IPS-NIHi11 (cell line): ENCODE results near the gene OAT.

ENCODE experiments used
- DNase-seq: peaks from one replicate; pipeline ENCODE4 v3.0.0; 2012; ENCODE audit warnings: mixed read lengths, low spot score

Gene OAT

DNA sequence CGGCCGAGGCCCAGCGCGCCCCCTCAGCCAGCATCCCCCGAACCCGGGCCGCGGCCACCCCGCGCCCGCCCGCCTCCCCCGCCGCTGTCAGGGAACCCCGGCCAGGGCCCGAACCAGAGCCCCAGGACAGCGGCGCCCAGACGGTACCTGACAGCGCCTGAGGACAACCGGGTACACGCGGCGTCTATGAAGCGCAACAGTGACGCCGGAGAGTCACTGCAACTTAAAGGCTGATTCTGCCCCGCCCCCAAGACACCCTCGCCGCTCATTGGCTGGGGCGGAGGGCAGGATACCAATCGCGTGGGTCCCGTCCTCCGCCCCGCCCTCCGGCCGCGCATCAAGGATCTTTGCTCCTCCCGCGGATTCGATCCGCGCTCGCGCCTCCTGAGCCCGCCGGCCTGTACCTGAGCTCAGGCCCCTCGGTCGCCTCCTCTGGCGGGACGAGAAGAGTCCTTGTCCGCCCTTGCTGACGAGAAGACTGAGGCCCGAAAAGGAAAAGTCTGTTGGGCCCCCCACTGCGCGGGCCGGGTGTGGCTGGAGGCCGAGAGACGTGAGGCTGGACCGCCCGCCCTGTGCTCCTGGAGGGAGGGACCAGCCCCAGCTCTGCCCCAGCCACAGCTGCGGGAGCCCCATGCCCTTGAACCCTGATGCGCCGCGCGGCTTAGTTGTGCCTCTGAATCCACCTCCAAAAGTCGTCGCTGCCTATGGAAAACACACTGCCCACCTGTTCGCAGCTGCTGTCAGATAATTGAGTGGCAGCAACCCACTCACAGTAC lies at the start of gene OAT:
Gene OAT (minus strand): TSS at position 198 of the 776 bp plus-strand sequence. CDS start 6,752 bp downstream, outside the sequence.
- DNase-seq = peak; percentile 99

DNA sequence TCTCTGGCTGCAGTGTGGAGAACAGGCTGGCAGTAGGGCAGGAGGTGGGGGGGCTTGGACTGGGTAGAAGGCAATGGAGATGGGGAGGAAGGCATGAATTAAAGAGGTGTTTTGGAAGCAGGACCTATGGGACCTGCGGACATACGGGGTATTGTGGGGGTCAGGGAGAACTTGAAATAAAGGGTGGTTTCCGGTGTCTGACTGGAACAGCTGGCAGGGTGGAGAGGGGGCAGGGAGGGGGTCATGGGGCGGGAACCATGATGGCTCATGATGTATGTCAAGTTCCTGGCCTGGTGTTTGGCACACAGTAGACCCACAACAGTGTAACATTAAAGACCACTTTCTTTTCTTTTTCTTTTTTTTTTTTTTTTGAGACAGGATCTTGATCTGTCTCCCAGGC lies 48.4 kb upstream of the OAT start:
- DNase-seq = no peak

- no peak for DNase-seq
Observed at GRCh38 chr10:124465777-124466488, 47.2 kb upstream of the OAT start.

DNA sequence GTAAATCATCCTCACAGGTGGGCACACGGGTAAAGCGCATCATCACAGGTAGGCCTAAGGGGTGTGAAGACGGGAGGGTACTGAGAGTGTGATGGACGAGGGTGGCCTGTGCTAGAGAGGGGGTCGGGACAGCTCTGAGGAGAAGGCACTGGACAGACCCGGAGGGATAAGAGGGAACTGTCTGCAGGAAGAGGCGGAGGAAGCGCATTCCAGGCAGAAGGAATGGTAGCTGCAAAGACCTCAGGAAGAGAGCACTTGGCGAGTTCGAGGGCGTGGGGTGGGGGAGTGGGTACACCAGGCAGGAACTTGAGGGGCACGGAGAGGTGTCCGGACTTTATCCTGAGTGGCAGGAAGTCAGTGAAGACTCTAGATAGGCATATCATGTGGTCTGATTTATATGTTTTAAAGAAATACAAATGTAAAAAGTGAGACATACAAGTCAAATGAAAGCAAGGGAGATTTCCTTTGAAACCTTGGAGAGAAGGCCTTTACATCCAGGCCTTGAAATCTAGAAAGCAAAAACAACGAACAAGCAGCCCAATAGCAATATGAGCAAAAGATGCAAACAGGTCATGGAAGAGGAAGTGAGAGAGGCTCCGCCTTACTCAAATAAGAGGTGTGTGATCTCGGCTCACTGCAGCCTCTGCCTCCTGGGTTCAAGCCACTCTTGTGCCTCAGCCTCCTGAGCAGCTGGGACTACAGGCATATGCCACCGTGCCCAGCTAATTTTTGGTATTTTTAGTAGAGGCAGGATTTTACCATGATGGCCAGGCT lies 46.5 kb upstream of the OAT start:
- DNase-seq = no peak

DNA sequence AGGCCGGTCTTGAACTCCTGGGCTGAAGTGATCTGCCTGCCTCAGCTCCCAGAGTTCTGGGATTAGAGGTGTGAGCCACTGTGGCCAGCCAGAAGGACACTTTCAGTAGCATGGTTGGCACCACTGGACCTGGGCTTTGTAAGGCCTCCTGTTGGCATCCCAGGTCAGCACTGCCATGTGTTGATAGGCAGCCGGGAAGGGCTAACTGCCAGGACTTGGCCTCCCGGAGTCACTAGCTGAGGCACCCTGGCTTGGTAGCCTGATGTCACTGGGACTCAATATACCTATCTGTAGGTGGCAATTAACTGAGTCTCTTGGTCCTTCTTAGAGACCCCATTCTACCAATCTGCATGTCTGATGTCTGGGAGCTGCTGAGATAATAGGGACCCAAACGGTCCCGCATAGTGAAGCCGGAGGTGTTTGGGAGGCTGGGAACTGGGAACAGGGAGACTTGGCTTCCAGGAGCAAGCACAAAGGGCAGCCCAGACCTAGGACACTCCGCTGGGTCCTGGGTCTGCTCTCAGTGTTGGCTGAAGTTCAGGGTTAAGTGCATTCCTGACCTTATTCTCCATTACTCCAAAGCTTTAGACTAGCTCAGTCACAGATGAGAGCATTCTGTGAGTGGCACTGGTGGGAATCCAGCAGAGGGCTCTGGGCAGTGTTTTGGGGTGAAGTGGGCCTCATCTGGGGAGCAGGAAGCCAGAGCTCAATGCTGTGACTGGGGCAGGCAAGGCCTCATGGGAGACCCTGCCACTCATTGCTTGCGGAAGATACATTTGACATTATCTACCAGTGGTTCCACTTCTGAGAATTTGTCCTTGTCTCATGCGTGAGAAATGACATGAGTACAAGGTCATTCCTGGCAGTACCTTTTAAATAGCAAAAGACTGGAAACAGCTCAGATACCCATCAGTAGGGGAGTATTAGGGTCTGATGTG lies 45.6 kb upstream of the OAT start:
- no peak for DNase-seq

- no peak for DNase-seq
Observed at GRCh38 chr10:124462348-124462695, 43.6 kb upstream of the OAT start.

- peak; percentile 93 for DNase-seq
Observed at GRCh38 chr10:124461642-124462347, 43.1 kb upstream of the OAT start, which contains the start of gene LHPP. TSS of gene LHPP (plus strand) at chr10:124461823. CDS start at chr10:124461863, 40 bp downstream.

GRCh38 chr10:124460144-124460543 lies 41.4 kb upstream of the OAT start:
- DNase-seq = no peak

GRCh38 chr10:124459395-124459794 lies 40.7 kb upstream of the OAT start:
- no peak for DNase-seq

GRCh38 chr10:124458889-124459288 lies 40.2 kb upstream of the OAT start:
- no peak for DNase-seq

GRCh38 chr10:124458473-124458872 lies 39.8 kb upstream of the OAT start:
- no peak for DNase-seq

DNA sequence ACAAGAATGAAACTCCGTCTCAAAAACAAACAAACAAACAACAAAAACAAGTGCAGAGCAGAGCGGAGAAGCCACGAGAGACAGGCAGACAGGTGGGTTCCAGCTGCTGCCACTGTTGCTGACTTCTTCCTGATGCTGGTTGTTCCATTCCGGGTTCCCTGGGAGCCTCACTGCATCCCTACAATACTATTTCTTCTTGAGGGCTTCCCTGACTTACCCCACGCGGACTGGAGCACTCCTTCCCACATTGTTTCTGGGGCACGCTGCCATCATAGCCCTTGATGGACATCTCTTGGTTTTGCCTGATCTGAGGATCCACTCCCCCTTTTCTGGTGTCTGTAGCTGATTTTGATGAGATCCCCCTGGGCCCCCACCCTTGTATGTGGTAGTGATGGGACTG lies 36.7 kb upstream of the OAT start:
- DNase-seq = no peak

GRCh38 chr10:124453960-124454610 lies 35.4 kb upstream of the OAT start:
- no peak for DNase-seq

DNA sequence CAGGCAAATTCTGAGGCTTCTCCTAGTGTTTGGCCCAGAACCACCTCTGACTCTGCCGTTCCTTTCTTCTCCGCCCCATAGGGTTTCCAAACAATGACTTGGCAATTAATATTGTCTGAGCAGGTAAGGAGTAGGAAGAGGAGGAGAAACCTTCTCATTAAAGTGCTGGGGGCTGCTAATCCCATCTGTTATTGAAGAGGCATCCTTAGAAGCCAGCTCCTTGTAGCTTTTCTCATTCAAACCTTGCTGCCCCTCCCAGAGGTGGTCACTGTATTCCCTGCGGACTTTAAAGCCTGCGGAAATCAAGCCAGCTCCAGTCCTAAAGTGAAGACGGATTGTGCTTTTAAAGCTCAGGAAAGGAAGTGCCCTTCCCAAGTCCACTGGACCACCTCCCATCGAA lies 32.6 kb upstream of the OAT start:
- no peak for DNase-seq

DNA sequence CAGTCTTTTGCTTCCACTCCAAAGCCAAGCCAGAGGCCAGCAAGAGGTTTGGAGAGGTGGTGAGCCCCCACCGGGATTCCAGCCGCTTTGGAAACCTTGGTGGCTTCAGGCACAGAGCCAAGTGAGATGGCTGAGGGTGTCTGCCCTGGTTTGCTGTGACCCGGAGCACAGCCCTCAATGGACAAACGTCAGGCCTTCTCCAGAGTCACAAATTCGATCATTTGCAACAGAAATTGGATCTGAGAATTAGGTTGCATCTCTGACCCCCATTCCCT lies 32.0 kb upstream of the OAT start:
- no peak for DNase-seq

DNA sequence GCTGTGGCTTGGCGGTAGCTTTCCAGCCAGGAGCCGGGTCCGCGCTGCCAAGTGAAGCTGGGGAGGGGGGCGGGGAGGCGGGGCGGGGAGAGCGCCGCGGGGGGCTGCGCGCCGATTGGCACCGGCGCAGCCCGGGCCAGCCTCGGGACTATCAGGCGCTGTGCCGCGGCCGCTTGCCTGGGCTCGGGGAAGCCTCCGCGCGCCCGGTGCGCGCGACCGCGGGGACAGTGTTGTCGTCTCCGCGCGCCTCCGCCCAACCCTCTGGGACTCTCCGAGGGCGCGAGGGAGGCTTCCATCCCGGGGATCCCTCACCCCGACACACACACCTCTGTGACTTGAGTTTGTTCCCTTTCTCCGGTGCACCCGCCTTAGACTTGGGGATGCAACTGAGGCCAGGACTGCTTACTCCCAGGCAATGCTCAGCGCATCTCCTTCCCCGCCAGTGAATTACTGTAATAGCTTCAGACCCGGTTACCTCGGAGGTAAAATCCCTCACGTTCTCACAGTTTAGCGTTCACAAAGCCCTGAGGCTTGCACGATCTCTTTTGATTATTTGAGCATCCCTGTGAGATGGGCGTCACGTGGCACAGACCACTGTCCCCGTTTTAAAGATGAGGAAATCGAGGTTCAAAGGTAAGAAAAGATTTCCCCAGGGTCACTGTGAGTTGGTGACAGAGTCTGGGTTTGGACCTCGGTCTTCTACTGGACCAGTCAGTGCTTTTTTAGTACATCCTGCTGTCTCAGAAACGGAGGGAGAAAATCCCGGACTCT lies 31.5 kb upstream of the OAT start, which contains the start of gene NKX1-2:
Gene NKX1-2 (minus strand): TSS at position 24 of the 771 bp plus-strand sequence. CDS start 92 bp downstream, outside the sequence.
- peak; percentile 91 for DNase-seq

DNA sequence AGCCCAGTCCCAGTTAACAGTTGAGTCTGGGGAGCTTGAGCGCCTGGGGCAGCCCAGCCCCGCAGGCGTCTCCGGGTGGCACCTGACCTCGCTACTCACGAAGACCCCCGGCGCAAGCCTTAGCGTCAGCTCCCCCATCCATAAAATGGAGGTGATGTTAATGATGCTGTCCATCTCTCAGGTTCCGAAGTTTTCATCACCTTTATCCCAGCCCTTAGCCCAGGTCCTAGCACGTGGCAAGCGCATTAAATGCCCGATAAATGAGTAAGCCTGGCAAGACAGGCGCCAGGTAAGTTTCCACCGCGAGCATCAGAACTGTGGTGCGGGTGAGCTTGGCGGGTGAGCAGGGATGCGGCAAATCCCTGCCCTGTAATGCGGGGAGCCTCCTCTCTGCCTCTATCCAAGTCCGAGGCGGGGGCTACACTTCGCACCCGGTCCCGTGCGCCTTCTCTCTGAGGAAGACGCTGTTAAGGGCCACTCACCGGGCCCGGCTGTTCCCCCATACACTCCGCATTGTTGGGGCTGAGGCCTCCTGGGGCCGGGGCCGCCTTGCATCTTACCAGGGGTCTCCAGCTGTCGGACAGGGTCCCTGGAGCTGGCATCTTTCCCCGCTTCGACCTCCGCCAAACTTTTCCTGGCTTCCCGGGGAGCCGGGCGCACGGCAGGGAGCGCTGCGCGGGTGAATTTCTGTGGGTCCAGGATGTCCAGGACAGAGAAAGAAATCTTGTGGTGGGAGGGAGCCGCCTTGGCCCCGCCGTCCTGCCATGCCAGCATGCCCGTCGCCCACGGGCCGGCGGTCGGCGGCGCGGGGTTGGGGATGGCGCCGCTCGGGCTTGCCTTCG lies 30.7 kb upstream of the OAT start:
- DNase-seq = no peak

DNA sequence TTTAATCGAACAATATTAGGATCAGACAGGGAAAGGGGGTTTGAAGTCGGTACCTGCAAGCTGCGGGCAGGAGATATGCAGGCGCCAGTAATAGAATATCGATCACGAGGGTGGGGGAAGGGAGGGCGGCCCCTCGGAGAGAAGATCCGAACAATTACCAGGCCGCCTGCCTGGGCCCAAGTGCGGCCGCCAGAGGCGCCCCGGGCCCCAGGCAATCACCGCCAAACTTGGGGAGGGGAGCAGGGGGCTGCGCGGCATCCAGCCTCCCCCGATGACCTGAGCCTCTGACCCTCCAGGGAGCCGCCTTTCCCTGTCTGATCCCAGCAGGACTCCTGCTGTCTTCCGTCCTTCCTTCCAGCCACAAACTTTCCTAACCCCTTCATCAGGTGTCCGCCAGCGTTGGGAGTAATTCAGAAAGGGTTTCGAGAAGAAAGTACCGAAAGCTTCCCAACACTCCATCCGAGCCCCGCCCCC lies 30.0 kb upstream of the OAT start:
- DNase-seq = peak; percentile 57
